Upper lobe of left lung (tissue), 4 donors: ENCODE data around the gene QRFP.

Source experiments
- CTCF ChIP-seq, 6 experiments: fragments of 450-650 bp in 4 of 6; fragments of 200-600 bp in 2 of 6; sonication (generic) in 2 of 6; IDR thresholded peaks; one replicate each; pipeline ENCODE4 v1.5.1; 2016 to 2019; ENCODE audit warnings: antibody characterized with exemption in 6 of 6
- EP300 ChIP-seq, 4 donors: sonication (generic); formaldehyde crosslinking; IDR thresholded peaks; one replicate each; pipeline ENCODE4 v1.5.1; 2017; ENCODE audit warnings: antibody characterized with exemption in 4 of 4, control low read depth in 2 of 4
- POLR2A ChIP-seq, 4 donors: fragments of 450-650 bp; IDR thresholded peaks; one replicate each; pipeline ENCODE4 v1.5.1; 2016 to 2017; ENCODE audit warnings: antibody characterized with exemption in 4 of 4, mild to moderate bottlenecking in 2 of 4

GRCh38 chr9:130879863-130880411 is 16.7 kb downstream of the QRFP start:
- no peak for TF ChIP-seq CTCF (IDR thresholded peaks at IDR 0.05)
- no peak for TF ChIP-seq POLR2A (IDR thresholded peaks at IDR 0.05)
- no peak for TF ChIP-seq EP300 (IDR thresholded peaks at IDR 0.05)
